PC-3 (cell line): ENCODE data around the gene DLX6. TPM values are rescaled to one million over a fixed set of nuclear protein-coding genes. Genes with fewer than 3 reads are reported as not detected.

Experiments
- ATAC-seq: fragments of 200-7000 bp; cut with Tn5 transposase; 2 replicates; pipeline ENCODE4 v1.9.1; 2020; ENCODE audit warnings: mild to moderate bottlenecking, moderate library complexity
- BruUV-seq: library from RNA; stranded (reverse); fragments of 400-500 nt; replicated peaks from 2 replicates; lab custom pipeline; 2021; lab: Mats Ljungman, UMichigan
- CTCF ChIA-PET: fragments of 300-600 bp; sonication (Branson Sonifier 250); formaldehyde crosslinking; loops from one replicate; lab custom pipeline; 2022; ENCODE audit warnings: antibody characterized with exemption; lab: Charles Lee
- POLR2A ChIA-PET: fragments of 300-600 bp; sonication (Branson Sonifier 250); formaldehyde crosslinking; loops from one replicate; lab custom pipeline; 2022; ENCODE audit warnings: antibody characterized with exemption; ENCODE audit not compliant: unreplicated experiment; lab: Charles Lee
- DNase-seq: peaks from one replicate; pipeline ENCODE4 v3.0.0-alpha.2; 2015
- H2AFZ ChIP-seq: fragments of 300-600 bp; sonication (generic); 2 replicates; pipeline ENCODE4 v1.6.0; 2016; ENCODE audit warnings: antibody characterized with exemption, low read length
- H3F3A ChIP-seq: fragments of 300-600 bp; sonication (generic); one replicate; pipeline ENCODE4 v1.6.0; 2017; ENCODE audit warnings: antibody characterized with exemption, low read length, control low read depth, mild to moderate bottlenecking; ENCODE audit not compliant: unreplicated experiment
- H3K27ac ChIP-seq: fragments of 300-600 bp; sonication (generic); 2 replicates; pipeline ENCODE4 v1.5.1; 2016; ENCODE audit warnings: mild to moderate bottlenecking, low read length
- H3K27me3 ChIP-seq: fragments of 300-600 bp; sonication (generic); 2 replicates; pipeline ENCODE4 v1.6.1; 2016; ENCODE audit warnings: low read length, mixed read lengths
- H3K36me3 ChIP-seq: fragments of 300-600 bp; sonication (generic); 2 replicates; pipeline ENCODE4 v1.6.1; 2016; ENCODE audit warnings: low read depth, mixed run types, low read length, mixed read lengths
- H3K4me1 ChIP-seq: fragments of 300-600 bp; sonication (generic); 2 replicates; pipeline ENCODE4 v1.5.1; 2016; ENCODE audit warnings: low read length; ENCODE audit not compliant: insufficient read depth
- H3K4me2 ChIP-seq: fragments of 300-600 bp; sonication (generic); 2 replicates; pipeline ENCODE4 v1.6.0; 2016; ENCODE audit warnings: low read length
- H3K4me3 ChIP-seq: fragments of 300-600 bp; sonication (generic); 2 replicates; pipeline ENCODE4 v1.5.1; 2016; ENCODE audit warnings: mild to moderate bottlenecking, low read length, mixed read lengths
- H3K79me2 ChIP-seq: fragments of 300-600 bp; sonication (generic); 2 replicates; pipeline ENCODE4 v1.6.1; 2017; ENCODE audit warnings: low read length, mixed read lengths
- H3K9ac ChIP-seq: fragments of 300-600 bp; sonication (generic); 2 replicates; pipeline ENCODE4 v1.6.0; 2016; ENCODE audit warnings: mild to moderate bottlenecking, low read length
- H3K9me2 ChIP-seq: fragments of 300-600 bp; sonication (generic); replicated peaks from 2 replicates; pipeline ENCODE4 v1.6.1; 2016; ENCODE audit warnings: mixed run types, low read length, mixed read lengths
- H3K9me3 ChIP-seq: fragments of 300-600 bp; sonication (generic); 2 replicates; pipeline ENCODE4 v1.6.1; 2016; ENCODE audit warnings: low read length, mixed read lengths
- H4K20me1 ChIP-seq: fragments of 300-600 bp; sonication (generic); 2 replicates; pipeline ENCODE4 v1.6.1; 2016; ENCODE audit warnings: low read length, mixed read lengths
- EZH2 ChIP-seq: fragments of 300-600 bp; sonication (generic); IDR thresholded peaks from one replicate; pipeline ENCODE4 v1.6.1; 2017; ENCODE audit warnings: antibody characterized with exemption, mild to moderate bottlenecking, low read length; ENCODE audit not compliant: unreplicated experiment
- EZH2phosphoT487 ChIP-seq: fragments of 300-600 bp; sonication (generic); IDR thresholded peaks from 2 replicates; pipeline ENCODE4 v1.6.1; 2018; ENCODE audit warnings: mild to moderate bottlenecking, antibody characterized with exemption, low read length, borderline replicate concordance
- intact Hi-C: fragments of 100-400 bp; cut with micrococcal nuclease; formaldehyde crosslinking; loops from 2 replicates; pipeline ENCODE4 v1.9.0; 2023
- total RNA-seq: library from RNA; depleted of rRNA; stranded (reverse); fragments of >200 nt; gene quantifications from 2 replicates; pipeline ENCODE4 v1.2.3, GENCODE V29; 2014
- TF ChIP-seq, protein P1 (sequence below): fragments of 300-600 bp; sonication (generic); conservative IDR thresholded peaks from 2 replicates; pipeline ENCODE4 v1.5.1; 2017; ENCODE audit warnings: antibody characterized with exemption, low read depth, mild to moderate bottlenecking, low read length

The DLX6 gene
- total RNA-seq, 1 experiment from 2014 or later, result not detected

DNA sequence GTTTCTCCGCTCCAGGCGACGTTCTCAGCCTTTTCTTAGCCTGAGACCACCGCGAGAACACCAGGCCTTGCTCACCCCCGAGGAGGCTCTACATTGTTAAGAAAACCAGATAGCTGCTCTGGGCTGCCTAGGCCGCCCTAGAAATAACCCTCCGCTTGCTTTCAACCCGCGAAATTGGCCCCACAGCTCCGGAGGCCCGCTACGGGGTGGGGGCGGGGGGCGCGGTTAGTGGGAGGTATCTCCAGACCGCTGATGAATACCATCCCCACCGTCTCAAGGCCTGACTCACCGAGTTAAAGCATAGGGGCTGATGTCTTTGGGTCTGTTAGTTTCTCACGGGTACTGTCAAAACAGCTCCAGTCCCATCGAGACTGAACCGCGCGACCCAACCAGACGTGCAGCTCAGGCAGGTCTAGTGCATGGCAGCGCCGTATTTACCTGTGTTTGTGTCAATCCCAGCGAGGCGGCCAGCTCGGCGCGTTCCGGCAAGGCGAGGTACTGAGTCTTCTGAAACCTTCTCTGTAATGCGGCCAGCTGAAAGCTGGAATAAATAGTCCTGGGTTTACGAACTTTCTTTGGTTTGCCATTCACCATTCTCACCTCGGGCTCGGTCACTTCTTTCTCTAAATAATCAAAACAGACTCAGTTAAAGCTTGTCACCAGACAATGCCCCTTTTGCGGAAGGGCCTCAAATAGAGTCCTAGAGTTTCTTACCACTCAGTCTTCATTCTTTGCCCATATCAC is 16.6 kb downstream of the DLX6 start:
- ChIA-PET CTCF (no interaction called here), POLR2A (no interaction called here)
- Histone ChIP-seq H3K4me3 (no peak overlapping the region), H3K9me3 (no peaks in the 10 kb centered on the region), H3K27ac (no peak overlapping the region), H4K20me1 (no peaks in the 10 kb centered on the region), H3F3A (no peaks in the 10 kb centered on the region), H2AFZ (no peak overlapping the region), H3K9me2 (no peaks in the 10 kb centered on the region), H3K4me1 (peaks cover 4% of the 10 kb centered on the region), H3K4me2 (no peak overlapping the region), H3K27me3 (no peaks in the 10 kb centered on the region), H3K9ac (no peak overlapping the region), H3K36me3 (no peaks in the 10 kb centered on the region), H3K79me2 (no peaks in the 10 kb centered on the region)
- intact Hi-C loops, result loop anchor here (5.0 to 10.0 kb wide), 3 partner anchors 217 to 690 kb away; no protein-coding TSS in a partner anchor
- BruUV-seq, result no TSS peak
- no peak for ATAC-seq
- DNase-seq, result no peak
- TF ChIP-seq, protein P1, sequence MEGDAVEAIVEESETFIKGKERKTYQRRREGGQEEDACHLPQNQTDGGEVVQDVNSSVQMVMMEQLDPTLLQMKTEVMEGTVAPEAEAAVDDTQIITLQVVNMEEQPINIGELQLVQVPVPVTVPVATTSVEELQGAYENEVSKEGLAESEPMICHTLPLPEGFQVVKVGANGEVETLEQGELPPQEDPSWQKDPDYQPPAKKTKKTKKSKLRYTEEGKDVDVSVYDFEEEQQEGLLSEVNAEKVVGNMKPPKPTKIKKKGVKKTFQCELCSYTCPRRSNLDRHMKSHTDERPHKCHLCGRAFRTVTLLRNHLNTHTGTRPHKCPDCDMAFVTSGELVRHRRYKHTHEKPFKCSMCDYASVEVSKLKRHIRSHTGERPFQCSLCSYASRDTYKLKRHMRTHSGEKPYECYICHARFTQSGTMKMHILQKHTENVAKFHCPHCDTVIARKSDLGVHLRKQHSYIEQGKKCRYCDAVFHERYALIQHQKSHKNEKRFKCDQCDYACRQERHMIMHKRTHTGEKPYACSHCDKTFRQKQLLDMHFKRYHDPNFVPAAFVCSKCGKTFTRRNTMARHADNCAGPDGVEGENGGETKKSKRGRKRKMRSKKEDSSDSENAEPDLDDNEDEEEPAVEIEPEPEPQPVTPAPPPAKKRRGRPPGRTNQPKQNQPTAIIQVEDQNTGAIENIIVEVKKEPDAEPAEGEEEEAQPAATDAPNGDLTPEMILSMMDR, result no peak
- TF ChIP-seq EZH2phosphoT487, result no peak
- no peak for TF ChIP-seq EZH2

DNA sequence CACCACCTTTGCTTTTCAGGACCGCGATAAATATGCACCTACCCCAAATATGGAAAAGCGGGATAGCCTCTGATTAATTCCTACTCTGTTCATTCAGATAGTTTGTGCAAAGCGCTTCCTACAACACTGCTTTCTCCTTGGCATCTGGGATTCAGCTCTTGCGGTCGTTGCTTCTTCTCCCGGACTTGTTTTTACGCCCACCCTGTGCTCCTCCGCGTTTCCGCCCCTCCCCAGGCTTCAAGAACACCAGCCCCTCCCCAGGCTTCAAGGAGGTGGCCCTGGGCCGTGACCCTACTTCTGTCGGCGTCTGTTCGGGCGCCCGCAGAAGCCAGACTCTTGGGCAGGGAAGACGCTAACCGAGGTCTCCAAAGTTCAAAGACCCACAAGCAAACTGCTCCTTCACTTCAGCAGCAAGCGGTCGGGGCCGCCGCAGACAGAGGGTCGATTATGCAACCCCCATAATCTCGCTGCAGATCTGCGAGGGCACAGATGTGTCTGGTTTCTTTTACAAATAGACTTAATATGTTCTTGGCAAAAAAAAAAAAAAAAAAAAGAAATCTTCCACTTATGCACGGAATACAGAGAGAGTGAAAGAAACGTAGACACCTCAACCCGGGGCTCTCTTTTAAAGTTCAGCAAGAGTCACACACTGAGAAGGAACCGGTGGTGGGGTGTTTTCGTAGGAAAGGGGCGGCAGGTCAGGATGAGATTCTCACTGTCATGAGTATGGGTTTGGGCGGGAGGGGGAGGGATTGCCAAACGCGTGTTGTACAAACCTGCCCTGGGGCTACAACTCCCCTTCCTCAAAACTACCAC is 17.3 kb downstream of the DLX6 start:
- Histone ChIP-seq H3K4me2 (peak overlapping the region; percentile 84; the same call in 1 of the 2 replicates), H3K4me1 (peaks cover 4% of the 10 kb centered on the region), H3K4me3 (no peak overlapping the region), H2AFZ (no peak overlapping the region), H3K9ac (no peak overlapping the region), H3K27me3 (no peaks in the 10 kb centered on the region), H4K20me1 (no peaks in the 10 kb centered on the region), H3F3A (no peaks in the 10 kb centered on the region), H3K9me2 (no peaks in the 10 kb centered on the region), H3K36me3 (no peaks in the 10 kb centered on the region), H3K9me3 (no peaks in the 10 kb centered on the region), H3K27ac (no peak overlapping the region), H3K79me2 (no peaks in the 10 kb centered on the region)
- CTCF ChIA-PET, result no interaction called here
- TF ChIP-seq EZH2phosphoT487 (no peak), EZH2 (no peak)
- TF ChIP-seq, protein P1, result no peak
- no TSS peak for BruUV-seq
- POLR2A ChIA-PET, result no interaction called here
- DNase-seq (no peak), ATAC-seq (no peak)
- intact Hi-C loops, result loop anchor here (5.0 to 10.0 kb wide), 3 partner anchors 218 to 690 kb away; no protein-coding TSS in a partner anchor
